ENCODE results near the gene CXCL13. TPM values are rescaled to one million over a fixed set of nuclear protein-coding genes. Genes with fewer than 3 reads are reported as not detected.

The CXCL13 gene
- total RNA-seq, 4 donors from 2014 or later: 0.42 to 5.9 (median 0.90) TPM; not detected in 1

GRCh38 chr4:77619408-77619807 is 13.8 kb downstream of the CXCL13 start:
- Histone ChIP-seq H3K9me3 (no peaks in the 10 kb centered on the region), H3K36me3 (no peaks in the 10 kb centered on the region), H3K27ac (no peak overlapping the region), H3K4me3 (no peak overlapping the region), H3K4me1 (peaks cover 0 to 8% (median 0%) of the 10 kb centered on the region in 4 donors), H3K27me3 (no peaks in the 10 kb centered on the region)
- DNase-seq (ENCODE audit: low spot score in 2 of 2): no peak
- WGBS, 2 donors: 54 to 67% methylated on average over 1 of the region's 1 CpG
- TF ChIP-seq EP300 (IDR thresholded peaks at IDR 0.05) (no peak), POLR2A (IDR thresholded peaks at IDR 0.05) (no peak), CTCF (IDR thresholded peaks at IDR 0.05) (no peak)

- Histone ChIP-seq H3K4me1 (peaks cover 0 to 8% (median 0%) of the 10 kb centered on the region in 4 donors), H3K27ac (no peak overlapping the region), H3K9me3 (no peaks in the 10 kb centered on the region), H3K4me3 (no peak overlapping the region), H3K27me3 (no peaks in the 10 kb centered on the region), H3K36me3 (no peaks in the 10 kb centered on the region)
- DNase-seq (ENCODE audit: low spot score in 2 of 2): no peak
- no peak for TF ChIP-seq POLR2A (IDR thresholded peaks at IDR 0.05)
- no peak for TF ChIP-seq CTCF (IDR thresholded peaks at IDR 0.05)
- TF ChIP-seq EP300 (IDR thresholded peaks at IDR 0.05): no peak
Measured at GRCh38 chr4:77621254-77621653, 15.6 kb downstream of the CXCL13 start.

- Histone ChIP-seq H3K27me3 (no peaks in the 10 kb centered on the region), H3K36me3 (no peaks in the 10 kb centered on the region), H3K4me3 (no peak overlapping the region), H3K9me3 (no peaks in the 10 kb centered on the region), H3K4me1 (peaks cover 0 to 8% (median 0%) of the 10 kb centered on the region in 4 donors), H3K27ac (no peak overlapping the region)
- no peak for DNase-seq (ENCODE audit: low spot score in 2 of 2)
- no peak for TF ChIP-seq CTCF (IDR thresholded peaks at IDR 0.05)
- TF ChIP-seq POLR2A (IDR thresholded peaks at IDR 0.05): no peak
- TF ChIP-seq EP300 (IDR thresholded peaks at IDR 0.05): no peak
- WGBS, 2 donors: 56% methylated on average over 2 of the region's 2 CpGs
Measured at GRCh38 chr4:77623091-77623490, 17.5 kb downstream of the CXCL13 start.

- TF ChIP-seq EP300 (IDR thresholded peaks at IDR 0.05) (no peak), CTCF (IDR thresholded peaks at IDR 0.05) (no peak), POLR2A (IDR thresholded peaks at IDR 0.05) (no peak)
Measured at GRCh38 chr4:77624213-77624612, 18.6 kb downstream of the CXCL13 start.

GRCh38 chr4:77625485-77625884 is 19.9 kb downstream of the CXCL13 start:
- 82 to 84% methylated on average over 5 of the region's 5 CpGs for WGBS, 2 donors
- no peaks in the 10 kb centered on the region for H3K4me1 ChIP-seq
- no peaks in the 10 kb centered on the region for H3K36me3 ChIP-seq
- H3K9me3 ChIP-seq: no peaks in the 10 kb centered on the region
- H3K27me3 ChIP-seq: no peaks in the 10 kb centered on the region
- no peak overlapping the region for H3K27ac ChIP-seq
- no peak for DNase-seq (ENCODE audit: low spot score in 2 of 2)
- no peak for TF ChIP-seq CTCF (IDR thresholded peaks at IDR 0.05)
- TF ChIP-seq POLR2A (IDR thresholded peaks at IDR 0.05): no peak
- no peak for TF ChIP-seq EP300 (IDR thresholded peaks at IDR 0.05)
- no peak overlapping the region for H3K4me3 ChIP-seq

More at GRCh38 chr4:77624213-77624612, 18.6 kb downstream of the CXCL13 start:
- Histone ChIP-seq H3K9me3 (no peaks in the 10 kb centered on the region), H3K36me3 (no peaks in the 10 kb centered on the region), H3K27me3 (no peaks in the 10 kb centered on the region), H3K4me3 (no peak overlapping the region), H3K4me1 (no peaks in the 10 kb centered on the region), H3K27ac (no peak overlapping the region)
- no peak for DNase-seq (ENCODE audit: low spot score in 2 of 2)
- WGBS, 2 donors: 80 to 84% methylated on average over 4 of the region's 4 CpGs

All from tibial nerve (tissue), 4 donors.